Neural crest cell (in vitro differentiated cells): ENCODE measurements around the gene ARHGAP26. TPM values are rescaled to one million over a fixed set of nuclear protein-coding genes. Genes with fewer than 3 reads are reported as not detected.

Experiments
- DNase-seq: peaks from one replicate; pipeline ENCODE4 v3.0.0; 2021; ENCODE audit warnings: low read depth, mixed read lengths, low spot score
- H3K27ac Mint-ChIP-seq: one replicate; pipeline ENCODE4 v1.8.0; 2021; ENCODE audit warnings: mild to moderate bottlenecking, mixed read lengths; ENCODE audit not compliant: unreplicated experiment
- H3K27me3 Mint-ChIP-seq: 2 replicates; pipeline ENCODE4 v1.8.0; 2021; ENCODE audit warnings: low read depth, mild to moderate bottlenecking, mixed read lengths
- H3K36me3 Mint-ChIP-seq: 2 replicates; pipeline ENCODE4 v1.8.0; 2021; ENCODE audit warnings: low read depth, mild to moderate bottlenecking, mixed read lengths
- H3K4me1 Mint-ChIP-seq: 2 replicates; pipeline ENCODE4 v1.8.0; 2021; ENCODE audit warnings: mixed read lengths
- H3K4me3 Mint-ChIP-seq: one replicate; pipeline ENCODE4 v1.8.0; 2021; ENCODE audit warnings: mild to moderate bottlenecking, mixed read lengths
- H3K9me3 Mint-ChIP-seq: 2 replicates; pipeline ENCODE4 v1.8.0; 2021; ENCODE audit warnings: mixed read lengths
- total RNA-seq: library from RNA; stranded (reverse); gene quantifications from 2 replicates; pipeline ENCODE4 v1.2.1, GENCODE V29; 2021
- TF ChIP-seq, protein P1 (sequence below): fragments of 200-600 bp; sonication (generic); conservative IDR thresholded peaks from 2 replicates; pipeline ENCODE4 v1.5.0; 2021; ENCODE audit warnings: antibody characterized with exemption, mild to moderate bottlenecking

Gene ARHGAP26
- total RNA-seq, 1 donor from 2014 or later: 5.5 TPM

DNA sequence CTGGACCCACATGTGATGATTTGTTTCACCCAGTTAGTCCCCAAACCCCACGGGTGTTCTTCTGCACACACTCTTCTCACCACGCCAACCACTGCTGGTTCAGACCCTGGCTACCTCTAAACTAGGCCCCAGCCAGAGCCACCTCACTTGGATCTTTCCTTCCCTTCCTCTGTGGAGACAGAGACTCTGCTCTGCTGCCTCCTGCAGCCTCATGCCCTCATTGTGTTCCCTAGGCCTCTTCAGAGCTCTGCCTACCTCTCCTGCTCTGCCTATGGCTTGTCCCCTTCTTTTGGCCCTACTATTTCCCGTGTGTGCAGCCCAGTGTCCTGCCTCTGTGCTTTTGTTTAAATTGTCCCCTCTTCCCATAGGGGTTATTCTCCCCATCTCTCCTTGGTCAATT is 79.7 kb downstream of the ARHGAP26 start:
- no peaks in the 10 kb centered on the region for H3K27me3 Mint-ChIP-seq
- DNase-seq: no peak
- H3K9me3 Mint-ChIP-seq: no peaks in the 10 kb centered on the region
- no peaks in the 10 kb centered on the region for H3K36me3 Mint-ChIP-seq
- TF ChIP-seq, protein P1, sequence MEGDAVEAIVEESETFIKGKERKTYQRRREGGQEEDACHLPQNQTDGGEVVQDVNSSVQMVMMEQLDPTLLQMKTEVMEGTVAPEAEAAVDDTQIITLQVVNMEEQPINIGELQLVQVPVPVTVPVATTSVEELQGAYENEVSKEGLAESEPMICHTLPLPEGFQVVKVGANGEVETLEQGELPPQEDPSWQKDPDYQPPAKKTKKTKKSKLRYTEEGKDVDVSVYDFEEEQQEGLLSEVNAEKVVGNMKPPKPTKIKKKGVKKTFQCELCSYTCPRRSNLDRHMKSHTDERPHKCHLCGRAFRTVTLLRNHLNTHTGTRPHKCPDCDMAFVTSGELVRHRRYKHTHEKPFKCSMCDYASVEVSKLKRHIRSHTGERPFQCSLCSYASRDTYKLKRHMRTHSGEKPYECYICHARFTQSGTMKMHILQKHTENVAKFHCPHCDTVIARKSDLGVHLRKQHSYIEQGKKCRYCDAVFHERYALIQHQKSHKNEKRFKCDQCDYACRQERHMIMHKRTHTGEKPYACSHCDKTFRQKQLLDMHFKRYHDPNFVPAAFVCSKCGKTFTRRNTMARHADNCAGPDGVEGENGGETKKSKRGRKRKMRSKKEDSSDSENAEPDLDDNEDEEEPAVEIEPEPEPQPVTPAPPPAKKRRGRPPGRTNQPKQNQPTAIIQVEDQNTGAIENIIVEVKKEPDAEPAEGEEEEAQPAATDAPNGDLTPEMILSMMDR: no peak
- H3K27ac Mint-ChIP-seq: no peak overlapping the region
- H3K4me1 Mint-ChIP-seq: no peaks in the 10 kb centered on the region
- no peak overlapping the region for H3K4me3 Mint-ChIP-seq

DNA sequence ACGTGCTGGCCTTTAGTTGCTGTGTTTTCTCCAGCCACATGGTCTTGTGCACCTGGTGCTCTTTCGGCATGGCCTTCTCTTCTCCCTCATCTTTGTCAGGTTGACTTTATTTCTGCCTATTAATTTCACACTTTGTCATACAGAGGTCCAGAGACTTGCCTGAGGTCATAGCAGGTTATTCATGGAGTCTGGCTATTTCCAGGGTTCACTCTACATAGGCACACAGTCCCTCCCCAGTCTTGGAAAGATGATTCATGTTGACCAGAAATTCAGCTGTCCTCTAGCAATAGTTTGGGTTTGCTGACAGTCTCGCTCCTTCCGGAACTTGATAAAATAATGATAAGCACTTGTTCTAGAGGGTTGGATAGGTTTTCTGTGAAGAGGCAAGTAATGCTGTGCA is 81.6 kb downstream of the ARHGAP26 start:
- no peak overlapping the region for H3K27ac Mint-ChIP-seq
- TF ChIP-seq, protein P1: no peak
- no peaks in the 10 kb centered on the region for H3K36me3 Mint-ChIP-seq
- H3K27me3 Mint-ChIP-seq: no peaks in the 10 kb centered on the region
- DNase-seq: no peak
- no peak overlapping the region for H3K4me3 Mint-ChIP-seq
- H3K4me1 Mint-ChIP-seq: no peaks in the 10 kb centered on the region
- no peaks in the 10 kb centered on the region for H3K9me3 Mint-ChIP-seq

DNA sequence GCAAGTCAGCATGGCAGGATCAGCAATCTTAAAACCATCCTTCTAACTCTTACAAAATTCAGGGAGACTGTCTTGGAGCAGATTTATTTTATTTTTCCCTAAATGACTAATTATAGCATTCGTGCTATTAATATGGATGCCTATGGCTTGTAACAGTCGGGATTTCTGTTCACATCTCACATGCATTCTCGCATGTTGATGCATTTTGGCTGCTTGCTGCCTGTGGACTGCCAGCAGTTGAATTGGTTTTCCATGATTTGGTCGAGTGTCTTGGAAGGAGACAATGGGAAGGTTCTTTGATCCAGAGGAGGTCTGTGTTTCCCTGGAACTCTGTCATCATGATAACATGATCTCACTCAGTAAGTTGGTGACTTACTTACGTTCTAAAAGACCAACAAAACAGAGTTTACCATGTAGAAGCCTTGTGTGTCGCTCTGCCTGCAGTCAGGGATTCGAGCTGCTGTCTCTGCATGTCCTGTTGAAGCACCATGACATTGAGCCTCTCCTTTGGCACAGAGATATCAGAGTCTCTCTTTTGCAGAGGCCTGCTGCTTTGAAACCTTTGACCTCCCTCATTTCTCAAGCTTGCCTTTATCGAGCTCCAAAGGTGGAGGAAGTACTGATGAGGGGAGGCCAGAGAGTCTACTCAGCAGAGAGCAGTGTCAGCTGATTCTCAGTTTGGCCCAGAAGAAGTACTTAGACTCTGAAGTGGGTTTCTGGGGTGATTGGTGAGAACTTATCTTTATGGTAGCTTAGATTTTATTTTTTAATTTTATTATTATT is 82.4 kb downstream of the ARHGAP26 start:
- Mint-ChIP-seq H3K9me3 (no peaks in the 10 kb centered on the region), H3K4me3 (no peak overlapping the region), H3K27me3 (no peaks in the 10 kb centered on the region), H3K36me3 (no peaks in the 10 kb centered on the region), H3K4me1 (no peaks in the 10 kb centered on the region), H3K27ac (no peak overlapping the region)
- no peak for DNase-seq
- TF ChIP-seq, protein P1: no peak

DNA sequence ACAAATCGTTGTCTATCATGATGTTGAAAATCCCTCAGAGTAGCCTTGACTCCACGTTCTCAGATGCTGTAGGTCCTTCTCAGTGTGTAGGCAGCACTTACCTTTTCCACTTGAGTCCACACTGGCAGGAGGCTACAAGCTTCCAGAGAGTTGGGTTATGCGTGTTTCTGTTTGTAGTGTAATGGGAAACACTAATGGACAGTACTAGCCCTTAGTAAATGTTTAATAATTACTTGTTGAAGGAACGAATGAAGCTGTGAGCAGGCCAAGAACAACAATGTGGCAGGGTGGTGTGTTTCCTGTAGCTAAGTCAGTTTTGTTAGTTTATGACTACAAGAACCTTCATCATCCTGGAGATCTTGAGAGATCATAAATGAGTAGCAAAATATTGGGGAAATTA is 83.5 kb downstream of the ARHGAP26 start:
- TF ChIP-seq, protein P1: no peak
- H3K4me3 Mint-ChIP-seq: no peak overlapping the region
- no peak for DNase-seq
- H3K36me3 Mint-ChIP-seq: no peaks in the 10 kb centered on the region
- peaks cover 7% of the 10 kb centered on the region for H3K4me1 Mint-ChIP-seq
- no peak overlapping the region for H3K27ac Mint-ChIP-seq
- H3K27me3 Mint-ChIP-seq: no peaks in the 10 kb centered on the region
- no peaks in the 10 kb centered on the region for H3K9me3 Mint-ChIP-seq

DNA sequence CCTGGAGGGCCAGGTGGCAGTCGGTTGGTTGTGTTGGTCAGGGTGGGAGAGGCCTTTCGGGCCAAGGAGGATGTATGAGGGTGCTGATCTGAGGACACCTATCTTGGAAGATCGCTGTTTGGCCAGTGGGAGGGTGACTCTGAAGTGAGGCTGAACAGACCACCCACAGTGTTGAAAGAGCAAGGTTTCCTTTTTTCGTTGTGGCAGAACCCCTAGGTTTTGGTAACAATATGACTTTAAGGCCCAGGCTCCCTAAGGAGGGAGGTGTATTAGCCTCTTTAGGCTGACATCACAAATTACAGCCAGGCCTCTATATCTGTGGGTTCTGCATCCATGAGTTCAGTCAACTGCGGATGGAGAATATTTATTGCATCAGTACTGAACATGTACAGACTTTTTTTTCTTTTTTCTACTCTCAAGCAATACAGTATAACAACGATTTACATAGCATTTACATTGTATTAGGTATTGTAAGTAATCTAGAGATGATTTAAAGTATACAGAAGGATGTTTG is 86.1 kb downstream of the ARHGAP26 start:
- TF ChIP-seq, protein P1: no peak
- Mint-ChIP-seq H3K36me3 (no peaks in the 10 kb centered on the region), H3K27me3 (no peaks in the 10 kb centered on the region), H3K4me3 (no peak overlapping the region), H3K4me1 (peaks cover 8% of the 10 kb centered on the region), H3K27ac (no peak overlapping the region), H3K9me3 (no peaks in the 10 kb centered on the region)
- no peak for DNase-seq
